ENCODE results near the gene HSPA4.
A peak's percentile ranks its signal among the peaks of the same experiment; 100 is the strongest.

HSPA4 gene

GRCh38 chr5:133051061-133051541 is 712 bp upstream of the HSPA4 start:
- peak overlapping the region; percentile 97 for H3K4me3 ChIP-seq (ENCODE audit: control insufficient read depth, low read depth, low read length)
- TF ChIP-seq CTCF (conservative IDR thresholded peaks at IDR 0.05; ENCODE audit: control insufficient read depth, insufficient read depth, low read depth, low read length), result no peak
- no peak for DNase-seq (ENCODE audit: low read depth)

GRCh38 chr5:133052317-133053175 is 733 bp downstream of the HSPA4 start:
- DNase-seq (ENCODE audit: low read depth), result peak; percentile 53
- peak overlapping the region; percentile 97 for H3K4me3 ChIP-seq (ENCODE audit: control insufficient read depth, low read depth, low read length)
- no peak for TF ChIP-seq CTCF (conservative IDR thresholded peaks at IDR 0.05; ENCODE audit: control insufficient read depth, insufficient read depth, low read depth, low read length)

GRCh38 chr5:133053448-133053847 is 1.6 kb downstream of the HSPA4 start:
- H3K4me3 ChIP-seq (ENCODE audit: control insufficient read depth, low read depth, low read length), result peak overlapping the region; percentile 97
- TF ChIP-seq CTCF (conservative IDR thresholded peaks at IDR 0.05; ENCODE audit: control insufficient read depth, insufficient read depth, low read depth, low read length), result no peak

GRCh38 chr5:133054697-133055471 is 3.1 kb downstream of the HSPA4 start:
- no peak overlapping the region for H3K4me3 ChIP-seq (ENCODE audit: control insufficient read depth, low read depth, low read length)
- no peak for DNase-seq (ENCODE audit: low read depth)
- no peak for TF ChIP-seq CTCF (conservative IDR thresholded peaks at IDR 0.05; ENCODE audit: control insufficient read depth, insufficient read depth, low read depth, low read length)

More at GRCh38 chr5:133053448-133053847, 1.6 kb downstream of the HSPA4 start:
- no peak for DNase-seq (ENCODE audit: low read depth)

GRCh38 chr5:133056891-133057290 is 5.1 kb downstream of the HSPA4 start:
- TF ChIP-seq CTCF (conservative IDR thresholded peaks at IDR 0.05; ENCODE audit: control insufficient read depth, insufficient read depth, low read depth, low read length), result no peak
- no peak overlapping the region for H3K4me3 ChIP-seq (ENCODE audit: control insufficient read depth, low read depth, low read length)
- DNase-seq (ENCODE audit: low read depth), result no peak

- TF ChIP-seq CTCF (conservative IDR thresholded peaks at IDR 0.05; ENCODE audit: control insufficient read depth, insufficient read depth, low read depth, low read length), result no peak
- H3K4me3 ChIP-seq (ENCODE audit: control insufficient read depth, low read depth, low read length), result no peak overlapping the region
- DNase-seq (ENCODE audit: low read depth), result no peak
These were observed 7.8 kb downstream of the HSPA4 start for GRCh38 chr5:133059621-133060020.

All from fibroblast of mammary gland (primary cell).